SK-N-SH (cell line): ENCODE results near the gene RGS6. TPM values are rescaled to one million over a fixed set of nuclear protein-coding genes. Genes with fewer than 3 reads are reported as not detected.

Experiments used
- CTCF ChIA-PET: fragments of 300-600, 350-600 bp; formaldehyde crosslinking; extraction: SDS; loops from one replicate; lab custom pipeline; 2021; lab: Yijun Ruan, JAX
- POLR2A ChIA-PET: fragments of 350-600 bp; sonication (Branson Sonifier 250); formaldehyde crosslinking; extraction: SDS; loops from one replicate; lab custom pipeline; 2020; ENCODE audit warnings: antibody characterized with exemption, inconsistent platforms; lab: Yijun Ruan, JAX
- DNase-seq: peaks from one replicate; pipeline ENCODE4 v3.0.0; 2012
- H2AFZ ChIP-seq: fragments of 200-600 bp; sonication (generic); 2 replicates; pipeline ENCODE4 v1.8.1; 2016; ENCODE audit warnings: antibody characterized with exemption, mild to moderate bottlenecking, low read depth
- H3F3A ChIP-seq: fragments of 200-600 bp; sonication (generic); replicated peaks from 2 replicates; pipeline ENCODE3; 2016; ENCODE audit warnings: antibody characterized with exemption, mild to moderate bottlenecking; ENCODE audit not compliant: insufficient read depth
- H3K27ac ChIP-seq, 2 experiments: fragments of 200-500 bp in 1 of 2; fragments of 200-600 bp in 1 of 2; sonication (Bioruptor generic) in 1 of 2; sonication (generic), shearing (Covaris generic) in 1 of 2; 2 replicates each; pipeline versions ENCODE4 v1.5.1 to v1.6.1; 2014 to 2016; ENCODE audit warnings: low read depth in 2 of 2, inconsistent platforms in 1 of 2, low read length in 1 of 2, mild to moderate bottlenecking in 1 of 2, mixed read lengths in 1 of 2
- H3K27me3 ChIP-seq: fragments of 200-600 bp; sonication (generic), shearing (Covaris generic); 2 replicates; pipeline ENCODE4 v1.6.1; 2016; ENCODE audit warnings: mixed run types; ENCODE audit not compliant: insufficient read depth
- H3K36me3 ChIP-seq, 2 experiments: fragments of 200-500 bp in 1 of 2; fragments of 200-600 bp in 1 of 2; sonication (Bioruptor generic) in 1 of 2; sonication (generic) in 1 of 2; replicated peaks in 1 of 2; 2 replicates each; pipeline versions ENCODE3 to v1.5.1; 2014 to 2016; ENCODE audit warnings: low read length in 1 of 2, mild to moderate bottlenecking in 1 of 2; ENCODE audit not compliant: insufficient read depth in 2 of 2, control insufficient read depth in 1 of 2
- H3K4me1 ChIP-seq, 2 experiments: fragments of 200-500 bp in 1 of 2; fragments of 200-600 bp in 1 of 2; sonication (Bioruptor generic) in 1 of 2; sonication (generic), shearing (Covaris generic) in 1 of 2; 2 replicates each; pipeline versions ENCODE4 v1.5.1 to v1.6.1; 2014 to 2016; ENCODE audit warnings: low read depth in 1 of 2, low read length in 1 of 2, mixed run types in 1 of 2; ENCODE audit not compliant: insufficient read depth in 2 of 2, control insufficient read depth in 1 of 2
- H3K4me2 ChIP-seq: fragments of 200-600 bp; sonication (generic), shearing (Covaris generic); 2 replicates; pipeline ENCODE4 v1.6.1; 2017; ENCODE audit warnings: mixed run types
- H3K4me3 ChIP-seq, 2 experiments: fragments of 200-500 bp in 1 of 2; fragments of 200-600 bp in 1 of 2; sonication (Bioruptor generic) in 1 of 2; sonication (generic), shearing (Covaris generic) in 1 of 2; 2 replicates each; pipeline versions ENCODE4 v1.5.1 to v1.8.1; 2014 to 2016; ENCODE audit warnings: low read depth in 2 of 2, inconsistent platforms in 1 of 2, low read length in 1 of 2, mild to moderate bottlenecking in 1 of 2, mixed read lengths in 1 of 2, moderate library complexity in 1 of 2
- H3K79me2 ChIP-seq: fragments of 200-600 bp; sonication (generic); 2 replicates; pipeline ENCODE4 v1.8.1; 2017; ENCODE audit warnings: mild to moderate bottlenecking; ENCODE audit not compliant: insufficient read depth
- H3K9ac ChIP-seq: fragments of 200-600 bp; sonication (generic); 2 replicates; pipeline ENCODE4 v1.6.1; 2017; ENCODE audit warnings: mixed run types
- H3K9me2 ChIP-seq: fragments of 200-600 bp; sonication (generic); 2 replicates; pipeline ENCODE4 v1.6.1; 2017; ENCODE audit warnings: mixed run types
- H3K9me3 ChIP-seq: fragments of 200-600 bp; sonication (generic); 2 replicates; pipeline ENCODE4 v1.6.1; 2017; ENCODE audit warnings: mixed run types, mild to moderate bottlenecking, moderate library complexity
- H4K20me1 ChIP-seq: fragments of 200-600 bp; sonication (generic); 2 replicates; pipeline ENCODE4 v1.6.1; 2017; ENCODE audit warnings: mild to moderate bottlenecking, mixed run types; ENCODE audit not compliant: insufficient read depth
- CHD2 ChIP-seq: fragments of 150-350 bp; IDR thresholded peaks from 2 replicates; pipeline ENCODE4 v1.6.1; 2018; ENCODE audit warnings: low read length; ENCODE audit not compliant: partially characterized antibody
- ELF1 ChIP-seq: IDR thresholded peaks from 2 replicates; pipeline ENCODE4 v1.4.0; 2012
- EP300 ChIP-seq, 2 experiments: IDR thresholded peaks; 2 replicates each; pipeline versions ENCODE4 v1.4.0 to v1.6.1; 2012; ENCODE audit warnings: borderline replicate concordance in 1 of 2, low read depth in 1 of 2, low read length in 1 of 2
- FOSL2 ChIP-seq: IDR thresholded peaks from 2 replicates; pipeline ENCODE4 v1.4.0; 2012; ENCODE audit warnings: low read depth, mild to moderate bottlenecking, moderate library complexity, borderline replicate concordance
- FOXM1 ChIP-seq: IDR thresholded peaks from 2 replicates; pipeline ENCODE4 v1.4.0; 2012; ENCODE audit warnings: low read depth, mild to moderate bottlenecking
- JUND ChIP-seq: IDR thresholded peaks from 2 replicates; pipeline ENCODE4 v1.4.0; 2012
- MEF2A ChIP-seq: IDR thresholded peaks from 2 replicates; pipeline ENCODE4 v1.4.0; 2012; ENCODE audit warnings: low read depth, borderline replicate concordance
- MXI1 ChIP-seq: IDR thresholded peaks from 2 replicates; pipeline ENCODE4 v1.6.1; 2012; ENCODE audit warnings: mild to moderate bottlenecking, low read depth, low read length, improper control_type of control experiment
- RXRA ChIP-seq: IDR thresholded peaks from 2 replicates; pipeline ENCODE4 v1.4.0; 2012; ENCODE audit warnings: low read depth, mild to moderate bottlenecking, borderline replicate concordance
- TAF1 ChIP-seq: IDR thresholded peaks from 2 replicates; pipeline ENCODE4 v1.6.1; 2012; ENCODE audit warnings: low read depth, mild to moderate bottlenecking, low read length, moderate library complexity, borderline replicate concordance
- TEAD4 ChIP-seq: IDR thresholded peaks from 2 replicates; pipeline ENCODE4 v1.4.0; 2012; ENCODE audit warnings: mild to moderate bottlenecking, borderline replicate concordance; ENCODE audit not compliant: insufficient read depth
- YY1 ChIP-seq: IDR thresholded peaks from 2 replicates; pipeline ENCODE4 v1.4.0; 2012; ENCODE audit warnings: low read depth, mild to moderate bottlenecking
- WGBS: methylation state at CpG from one replicate; pipeline ENCODE4 v1.1.6; 2017; ENCODE audit warnings: low lambda C conversion rate; 5-methylcytosine and 5-hydroxymethylcytosine counted together
- polyA plus RNA-seq, 3 experiments: library from polyadenylated mRNA; depleted of rRNA; stranded (reverse); fragments of >200 nt; gene quantifications; 2 replicates each; pipeline ENCODE4 v1.2.3, GENCODE V29; 2012
- TF ChIP-seq, protein P1 (sequence below): IDR thresholded peaks from 2 replicates; pipeline ENCODE4 v1.6.1; 2012; ENCODE audit warnings: mild to moderate bottlenecking, low read depth, low read length, moderate library complexity
- TF ChIP-seq, protein P2 (sequence below): IDR thresholded peaks from 2 replicates; pipeline ENCODE4 v1.4.0; 2012; ENCODE audit warnings: low read depth, borderline replicate concordance
- TF ChIP-seq, protein P3 (sequence below): fragments of 150-350 bp; IDR thresholded peaks from 2 replicates; pipeline ENCODE4 v1.6.1; 2017; ENCODE audit warnings: antibody characterized with exemption, low read length, low read depth, borderline replicate concordance

Gene RGS6
- polyA plus RNA-seq, 1 of the 3 experiments (the other 2 are of a cell fraction), result not detected

DNA sequence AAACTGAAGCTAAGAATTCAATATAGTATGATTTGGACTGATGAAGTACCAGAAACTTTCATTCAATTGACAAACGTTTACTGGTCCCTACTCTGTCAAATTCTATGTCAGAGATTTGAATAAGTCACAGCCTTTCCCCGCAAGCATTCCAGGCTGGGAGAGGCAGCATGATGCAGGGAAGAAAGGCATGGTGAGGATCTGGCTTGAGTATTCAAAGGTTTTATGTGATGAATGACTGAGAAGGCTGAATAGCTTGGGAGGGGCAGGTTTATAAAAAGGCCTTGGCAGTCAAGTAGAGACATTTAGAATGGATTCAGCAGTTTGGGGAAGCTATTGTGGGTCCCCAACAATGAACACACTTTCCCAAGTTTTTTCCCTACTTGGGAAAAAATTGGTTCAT lies 529.8 kb downstream of the RGS6 start (continued):
- no peak for TF ChIP-seq JUND
- no peak for TF ChIP-seq MEF2A
- no peak for TF ChIP-seq TAF1

DNA sequence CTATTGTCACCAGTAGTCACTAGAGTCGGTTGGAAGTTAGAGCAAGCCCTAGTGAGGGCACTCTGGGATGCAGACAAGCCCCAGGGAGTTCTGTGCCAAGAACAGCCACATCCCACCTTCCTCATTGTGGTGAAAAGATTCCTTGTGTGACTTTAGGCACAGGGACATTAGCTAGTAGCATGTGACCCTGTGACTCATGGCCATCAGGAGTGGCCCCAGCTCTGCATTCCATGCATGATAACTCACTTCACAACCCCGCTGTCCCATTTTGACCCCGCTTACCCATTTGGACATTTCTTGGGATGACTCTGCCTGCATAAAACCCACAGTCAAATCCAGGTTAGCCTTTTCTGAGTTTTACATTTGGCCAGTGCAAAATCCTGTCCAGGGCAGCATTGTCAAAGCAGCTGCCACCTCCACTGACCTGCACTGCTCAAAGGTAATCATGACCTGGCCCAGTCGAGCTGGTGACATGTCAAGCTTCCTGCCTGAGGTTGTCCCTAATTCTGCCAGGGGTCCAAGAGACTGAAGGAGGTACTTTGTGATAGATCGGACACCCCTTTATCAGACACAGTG lies 531.1 kb downstream of the RGS6 start:
- no peak overlapping the region for H3K27ac ChIP-seq
- TF ChIP-seq EP300 (IDR thresholded peaks at IDR 0.05; ENCODE audit: borderline replicate concordance in 1 of 2, low read depth in 1 of 2, low read length in 1 of 2) (no peak), FOXM1 (no peak), ELF1 (no peak), TAF1 (no peak), RXRA (no peak), MXI1 (no peak), JUND (no peak), FOSL2 (no peak), CHD2 (no peak), YY1 (no peak), TEAD4 (no peak)
- TF ChIP-seq, protein P1, sequence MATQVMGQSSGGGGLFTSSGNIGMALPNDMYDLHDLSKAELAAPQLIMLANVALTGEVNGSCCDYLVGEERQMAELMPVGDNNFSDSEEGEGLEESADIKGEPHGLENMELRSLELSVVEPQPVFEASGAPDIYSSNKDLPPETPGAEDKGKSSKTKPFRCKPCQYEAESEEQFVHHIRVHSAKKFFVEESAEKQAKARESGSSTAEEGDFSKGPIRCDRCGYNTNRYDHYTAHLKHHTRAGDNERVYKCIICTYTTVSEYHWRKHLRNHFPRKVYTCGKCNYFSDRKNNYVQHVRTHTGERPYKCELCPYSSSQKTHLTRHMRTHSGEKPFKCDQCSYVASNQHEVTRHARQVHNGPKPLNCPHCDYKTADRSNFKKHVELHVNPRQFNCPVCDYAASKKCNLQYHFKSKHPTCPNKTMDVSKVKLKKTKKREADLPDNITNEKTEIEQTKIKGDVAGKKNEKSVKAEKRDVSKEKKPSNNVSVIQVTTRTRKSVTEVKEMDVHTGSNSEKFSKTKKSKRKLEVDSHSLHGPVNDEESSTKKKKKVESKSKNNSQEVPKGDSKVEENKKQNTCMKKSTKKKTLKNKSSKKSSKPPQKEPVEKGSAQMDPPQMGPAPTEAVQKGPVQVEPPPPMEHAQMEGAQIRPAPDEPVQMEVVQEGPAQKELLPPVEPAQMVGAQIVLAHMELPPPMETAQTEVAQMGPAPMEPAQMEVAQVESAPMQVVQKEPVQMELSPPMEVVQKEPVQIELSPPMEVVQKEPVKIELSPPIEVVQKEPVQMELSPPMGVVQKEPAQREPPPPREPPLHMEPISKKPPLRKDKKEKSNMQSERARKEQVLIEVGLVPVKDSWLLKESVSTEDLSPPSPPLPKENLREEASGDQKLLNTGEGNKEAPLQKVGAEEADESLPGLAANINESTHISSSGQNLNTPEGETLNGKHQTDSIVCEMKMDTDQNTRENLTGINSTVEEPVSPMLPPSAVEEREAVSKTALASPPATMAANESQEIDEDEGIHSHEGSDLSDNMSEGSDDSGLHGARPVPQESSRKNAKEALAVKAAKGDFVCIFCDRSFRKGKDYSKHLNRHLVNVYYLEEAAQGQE, result no peak
- TF ChIP-seq, protein P2, sequence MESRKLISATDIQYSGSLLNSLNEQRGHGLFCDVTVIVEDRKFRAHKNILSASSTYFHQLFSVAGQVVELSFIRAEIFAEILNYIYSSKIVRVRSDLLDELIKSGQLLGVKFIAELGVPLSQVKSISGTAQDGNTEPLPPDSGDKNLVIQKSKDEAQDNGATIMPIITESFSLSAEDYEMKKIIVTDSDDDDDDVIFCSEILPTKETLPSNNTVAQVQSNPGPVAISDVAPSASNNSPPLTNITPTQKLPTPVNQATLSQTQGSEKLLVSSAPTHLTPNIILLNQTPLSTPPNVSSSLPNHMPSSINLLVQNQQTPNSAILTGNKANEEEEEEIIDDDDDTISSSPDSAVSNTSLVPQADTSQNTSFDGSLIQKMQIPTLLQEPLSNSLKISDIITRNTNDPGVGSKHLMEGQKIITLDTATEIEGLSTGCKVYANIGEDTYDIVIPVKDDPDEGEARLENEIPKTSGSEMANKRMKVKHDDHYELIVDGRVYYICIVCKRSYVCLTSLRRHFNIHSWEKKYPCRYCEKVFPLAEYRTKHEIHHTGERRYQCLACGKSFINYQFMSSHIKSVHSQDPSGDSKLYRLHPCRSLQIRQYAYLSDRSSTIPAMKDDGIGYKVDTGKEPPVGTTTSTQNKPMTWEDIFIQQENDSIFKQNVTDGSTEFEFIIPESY, result no peak
- TF ChIP-seq, protein P3, sequence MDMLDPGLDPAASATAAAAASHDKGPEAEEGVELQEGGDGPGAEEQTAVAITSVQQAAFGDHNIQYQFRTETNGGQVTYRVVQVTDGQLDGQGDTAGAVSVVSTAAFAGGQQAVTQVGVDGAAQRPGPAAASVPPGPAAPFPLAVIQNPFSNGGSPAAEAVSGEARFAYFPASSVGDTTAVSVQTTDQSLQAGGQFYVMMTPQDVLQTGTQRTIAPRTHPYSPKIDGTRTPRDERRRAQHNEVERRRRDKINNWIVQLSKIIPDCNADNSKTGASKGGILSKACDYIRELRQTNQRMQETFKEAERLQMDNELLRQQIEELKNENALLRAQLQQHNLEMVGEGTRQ, result no peak
- no peak overlapping the region for H2AFZ ChIP-seq
- no peak for DNase-seq
- no peaks in the 10 kb centered on the region for H4K20me1 ChIP-seq
- H3K27me3 ChIP-seq, result no peaks in the 10 kb centered on the region; the same call in 1 of the 2 replicates
- no peaks in the 10 kb centered on the region for H3K79me2 ChIP-seq
- H3K4me3 ChIP-seq, result no peak overlapping the region
- POLR2A ChIA-PET, result no interaction called here
- H3K4me2 ChIP-seq, result no peak overlapping the region
- no peaks in the 10 kb centered on the region for H3K4me1 ChIP-seq
- H3F3A ChIP-seq, result no peaks in the 10 kb centered on the region
- no peak overlapping the region for H3K9ac ChIP-seq
- no peaks in the 10 kb centered on the region for H3K9me2 ChIP-seq
- H3K9me3 ChIP-seq, result peaks cover 7% of the 10 kb centered on the region; the same call in 1 of the 2 replicates
- CTCF ChIA-PET, result no interaction called here
- WGBS, result 16% methylated on average over 4 of the region's 5 CpGs
- H3K36me3 ChIP-seq, result no peaks in the 10 kb centered on the region
